Thymus (tissue), 11 donors: Measurements from ENCODE around the gene ALDH8A1. TPM values are rescaled to one million over a fixed set of nuclear protein-coding genes. Genes with fewer than 3 reads are reported as not detected.
"Not testable (repeated sequence)": the region's sequence is repeated elsewhere in the genome, so short reads cannot be mapped to it uniquely, and the experiment has no call there.

Experiments
- DNase-seq, 9 donors: peaks; one replicate each; pipeline ENCODE4 v3.0.0-alpha.2; 2013; ENCODE audit warnings: low spot score in 9 of 9, low read depth in 6 of 9, missing footprints in 1 of 9
- H3K27ac ChIP-seq, 2 donors: one replicate each; pipeline ENCODE4 v1.5.1; 2013; ENCODE audit warnings: control low read depth in 1 of 2, low read depth in 1 of 2, low read length in 1 of 2, mild to moderate bottlenecking in 1 of 2, moderate library complexity in 1 of 2
- H3K27me3 ChIP-seq, 2 donors: one replicate each; pipeline ENCODE4 v1.5.1; 2013; ENCODE audit warnings: low read length in 1 of 2; ENCODE audit not compliant: control insufficient read depth in 2 of 2, insufficient read depth in 1 of 2
- H3K36me3 ChIP-seq, 2 donors: one replicate each; pipeline ENCODE4 v1.5.1; 2013; ENCODE audit warnings: low read length in 1 of 2, mild to moderate bottlenecking in 1 of 2, moderate library complexity in 1 of 2; ENCODE audit not compliant: control insufficient read depth in 2 of 2, insufficient read depth in 2 of 2
- H3K4me1 ChIP-seq, 2 donors: one replicate each; pipeline ENCODE4 v1.5.1; 2013; ENCODE audit warnings: low read length in 2 of 2; ENCODE audit not compliant: control insufficient read depth in 2 of 2, insufficient read depth in 2 of 2
- H3K4me3 ChIP-seq, 2 donors: one replicate each; pipeline ENCODE4 v1.5.1; 2013; ENCODE audit warnings: low read length in 2 of 2, control low read depth in 1 of 2, mild to moderate bottlenecking in 1 of 2
- H3K9me3 ChIP-seq, 2 donors: one replicate each; pipeline ENCODE4 v1.5.1; 2013; ENCODE audit warnings: low read length in 1 of 2, mild to moderate bottlenecking in 1 of 2; ENCODE audit not compliant: control insufficient read depth in 2 of 2, insufficient read depth in 1 of 2
- WGBS: extraction: QIAGEN DNeasy Blood & Tissue Kit; methylation state at CpG from one replicate; pipeline ENCODE4 v1.1.7; 2013; 5-methylcytosine and 5-hydroxymethylcytosine counted together
- polyA plus RNA-seq: library from polyadenylated mRNA; stranded (reverse); fragments of 200-250 nt; gene quantifications from one replicate; pipeline ENCODE4 v1.2.3, GENCODE V29; 2013
- total RNA-seq: library from RNA; stranded (reverse); fragments of 120-200 nt; gene quantifications from one replicate; pipeline ENCODE4 v1.2.4, GENCODE V29; 2013
- donor health status: healthy.

Gene ALDH8A1
- total and polyA plus RNA-seq, 2 donors = 0.42 to 9.1 TPM

- Histone ChIP-seq H3K27ac (peak overlapping the region; percentile 22 to 50), H3K4me3 (no peak overlapping the region), H3K4me1 (no peaks in the 10 kb centered on the region), H3K36me3 (no peaks in the 10 kb centered on the region), H3K27me3 (no peaks in the 10 kb centered on the region), H3K9me3 (no peaks in the 10 kb centered on the region)
- 93% methylated on average over 12 of the region's 12 CpGs for WGBS
- DNase-seq = peak in 3 of 9 donors; percentile 6 to 42 (median 22)
These were observed 40.9 kb downstream of the ALDH8A1 start for GRCh38 chr6:134908906-134909516.

- H3K36me3 ChIP-seq, H3K27me3 ChIP-seq, H3K9me3 ChIP-seq, H3K4me3 ChIP-seq, DNase-seq, H3K27ac ChIP-seq, H3K4me1 ChIP-seq: not testable (repeated sequence)
- 98% methylated on average over 42 of the region's 42 CpGs for WGBS
These were observed 45.2 kb downstream of the ALDH8A1 start for GRCh38 chr6:134904731-134905130.

GRCh38 chr6:134903448-134903847, 46.5 kb downstream of the ALDH8A1 start:
- 95% methylated on average over 9 of the region's 9 CpGs for WGBS
- Histone ChIP-seq H3K9me3 (no peaks in the 10 kb centered on the region), H3K4me1 (no peaks in the 10 kb centered on the region), H3K36me3 (no peaks in the 10 kb centered on the region), H3K27ac (no peak overlapping the region), H3K4me3 (no peak overlapping the region), H3K27me3 (no peaks in the 10 kb centered on the region)
- DNase-seq = no peak

- no peaks in the 10 kb centered on the region for H3K27me3 ChIP-seq
- no peaks in the 10 kb centered on the region for H3K9me3 ChIP-seq
- WGBS = 95% methylated on average over 3 of the region's 3 CpGs
- H3K4me3 ChIP-seq = no peak overlapping the region
- no peaks in the 10 kb centered on the region for H3K4me1 ChIP-seq
- DNase-seq = no peak
- H3K27ac ChIP-seq = peak overlapping the region in 1 of 2 donors; percentile 40
- no peaks in the 10 kb centered on the region for H3K36me3 ChIP-seq
These were observed 47.0 kb downstream of the ALDH8A1 start for GRCh38 chr6:134902936-134903335.

- H3K9me3 ChIP-seq = no peaks in the 10 kb centered on the region
- H3K27ac ChIP-seq = no peak overlapping the region
- DNase-seq = no peak
- 96% methylated on average over 9 of the region's 9 CpGs for WGBS
- H3K27me3 ChIP-seq = no peaks in the 10 kb centered on the region
- H3K4me1 ChIP-seq = no peaks in the 10 kb centered on the region
- H3K4me3 ChIP-seq = no peak overlapping the region
- no peaks in the 10 kb centered on the region for H3K36me3 ChIP-seq
These were observed 47.6 kb downstream of the ALDH8A1 start for GRCh38 chr6:134902074-134902861.

- Histone ChIP-seq H3K36me3 (no peaks in the 10 kb centered on the region), H3K4me3 (no peak overlapping the region), H3K27me3 (no peaks in the 10 kb centered on the region), H3K27ac (no peak overlapping the region), H3K9me3 (no peaks in the 10 kb centered on the region), H3K4me1 (no peaks in the 10 kb centered on the region)
- no peak for DNase-seq
- 97% methylated on average over 4 of the region's 4 CpGs for WGBS
These were observed 51.3 kb downstream of the ALDH8A1 start for GRCh38 chr6:134898575-134898974.

- H3K4me1 ChIP-seq, H3K27ac ChIP-seq, H3K9me3 ChIP-seq, DNase-seq, H3K27me3 ChIP-seq, H3K4me3 ChIP-seq, H3K36me3 ChIP-seq: not testable (repeated sequence)
- WGBS = 97% methylated on average over 5 of the region's 5 CpGs
These were observed 51.7 kb downstream of the ALDH8A1 start for GRCh38 chr6:134898166-134898565.

- no peaks in the 10 kb centered on the region for H3K27me3 ChIP-seq
- H3K36me3 ChIP-seq = no peaks in the 10 kb centered on the region
- no peak for DNase-seq
- peaks cover 0 to 3% of the 10 kb centered on the region in 2 donors for H3K9me3 ChIP-seq
- WGBS = 97% methylated on average over 2 of the region's 2 CpGs
- H3K27ac ChIP-seq = no peak overlapping the region
- H3K4me1 ChIP-seq = no peaks in the 10 kb centered on the region
- H3K4me3 ChIP-seq = no peak overlapping the region
These were observed 53.0 kb downstream of the ALDH8A1 start for GRCh38 chr6:134896910-134897309.

- Histone ChIP-seq H3K9me3 (peaks cover 0 to 3% of the 10 kb centered on the region in 2 donors), H3K4me3 (no peak overlapping the region), H3K4me1 (no peaks in the 10 kb centered on the region), H3K27me3 (no peaks in the 10 kb centered on the region), H3K27ac (no peak overlapping the region), H3K36me3 (no peaks in the 10 kb centered on the region)
- 95% methylated on average over 1 of the region's 1 CpG for WGBS
- no peak for DNase-seq
These were observed 55.1 kb downstream of the ALDH8A1 start for GRCh38 chr6:134894800-134895199.
